A549 (cell line): ENCODE measurements around the gene MBLAC1. TPM values are rescaled to one million over a fixed set of nuclear protein-coding genes. Genes with fewer than 3 reads are reported as not detected.

Experiments used
- ATAC-seq, 2 experiments: fragments of 200-7000 bp in 1 of 2; fragments of >200 bp in 1 of 2; cut with Nextera tagmentation in 1 of 2; cut with Tn5 transposase in 1 of 2; 3 replicates each; pipeline versions ENCODE4 v1.8.0 to v1.9.1; 2018 to 2020; ENCODE audit warnings: mild to moderate bottlenecking in 1 of 2, moderate library complexity in 1 of 2
- CTCF ChIA-PET: fragments of 300-600 bp; sonication (Branson Sonifier 250); formaldehyde crosslinking; extraction: SDS; loops from one replicate; lab custom pipeline; 2021; ENCODE audit warnings: antibody characterized with exemption, inconsistent platforms; lab: Yijun Ruan, JAX
- POLR2A ChIA-PET: fragments of 350-600 bp; formaldehyde crosslinking; extraction: SDS; loops from one replicate; lab custom pipeline; 2021; ENCODE audit warnings: antibody characterized with exemption, inconsistent platforms; lab: Yijun Ruan, JAX
- DNase-seq, 2 experiments: peaks; one replicate each; pipeline versions ENCODE4 v3.0.0 to v3.0.0-alpha.2; 2011 to 2016; ENCODE audit warnings: low read depth in 1 of 2, low spot score in 1 of 2
- FAIRE-seq: peaks from 2 replicates; lab custom pipeline; 2011; peaks lifted over from hg19 to GRCh38; lab: Jason Lieb, UNC
- H3K27ac ChIP-seq, 2 experiments: fragments of >200 bp; sonication (Bioruptor Twin); formaldehyde crosslinking; 3 replicates each; pipeline ENCODE4 v1.5.1; 2016 to 2017
- H3K4me1 ChIP-seq: fragments of >200 bp; sonication (Bioruptor Twin); formaldehyde crosslinking; 3 replicates; pipeline ENCODE4 v1.6.1; 2016
- H3K4me2 ChIP-seq: fragments of >200 bp; sonication (Bioruptor Twin); formaldehyde crosslinking; 3 replicates; pipeline ENCODE4 v1.6.1; 2016
- H3K4me3 ChIP-seq: fragments of >200 bp; sonication (Bioruptor Twin); formaldehyde crosslinking; 3 replicates; pipeline ENCODE4 v1.5.1; 2016
- H3K9me3 ChIP-seq: fragments of >200 bp; sonication (Bioruptor Twin); formaldehyde crosslinking; 3 replicates; pipeline ENCODE4 v1.6.1; 2016
- CBX2 ChIP-seq: fragments of 200-600 bp; sonication (generic); IDR thresholded peaks from 2 replicates; pipeline ENCODE4 v1.6.1; 2016; ENCODE audit warnings: low read depth, mild to moderate bottlenecking, borderline replicate concordance
- CBX8 ChIP-seq: fragments of 200-600 bp; sonication (generic); IDR thresholded peaks from 2 replicates; pipeline ENCODE4 v1.6.1; 2016
- CEBPB ChIP-seq, 2 experiments: fragments of >200 bp in 1 of 2; sonication (Bioruptor Twin) in 1 of 2; formaldehyde crosslinking in 1 of 2; IDR thresholded peaks; 2 replicates each; pipeline ENCODE4 v1.6.1; 2012 to 2016
- EHMT2 ChIP-seq: fragments of 200-600 bp; sonication (generic); IDR thresholded peaks from 2 replicates; pipeline ENCODE4 v1.6.1; 2016; ENCODE audit warnings: antibody characterized with exemption, low read depth, mild to moderate bottlenecking, moderate library complexity
- EP300 ChIP-seq, 2 experiments: fragments of >200 bp; sonication (Bioruptor Twin); formaldehyde crosslinking; IDR thresholded peaks; 2 replicates in 1 of 2; 3 replicates in 1 of 2; pipeline ENCODE4 v1.6.1; 2016 to 2017
- ESRRA ChIP-seq: fragments of 150-350 bp; IDR thresholded peaks from 2 replicates; pipeline ENCODE4 v1.6.1; 2014; ENCODE audit warnings: mild to moderate bottlenecking, low read length, borderline replicate concordance
- FOSB ChIP-seq: fragments of 250-450 bp; sonication (Bioruptor Pico); IDR thresholded peaks from 2 replicates; pipeline ENCODE4 v1.5.0; 2020; ENCODE audit warnings: mild to moderate bottlenecking, moderate library complexity
- FOXS1 ChIP-seq: fragments of 250-450 bp; sonication (Bioruptor Pico); IDR thresholded peaks from 2 replicates; pipeline ENCODE4 v1.5.0; 2020; ENCODE audit warnings: mild to moderate bottlenecking, moderate library complexity
- HEYL ChIP-seq: fragments of 250-450 bp; sonication (Bioruptor Pico); IDR thresholded peaks from 2 replicates; pipeline ENCODE4 v1.8.0; 2021; ENCODE audit warnings: mild to moderate bottlenecking, moderate library complexity
- HOXA7 ChIP-seq: fragments of 250-450 bp; sonication (Bioruptor Pico); IDR thresholded peaks from 2 replicates; pipeline ENCODE4 v1.5.0; 2020; ENCODE audit warnings: mild to moderate bottlenecking, moderate library complexity
- HOXB13 ChIP-seq: fragments of 250-450 bp; sonication (Bioruptor Pico); IDR thresholded peaks from 2 replicates; pipeline ENCODE4 v1.5.0; 2020; ENCODE audit warnings: low read depth, mild to moderate bottlenecking, moderate library complexity
- HOXB5 ChIP-seq: fragments of 250-450 bp; sonication (Bioruptor Pico); IDR thresholded peaks from 2 replicates; pipeline ENCODE4 v1.5.0; 2020; ENCODE audit warnings: mild to moderate bottlenecking, moderate library complexity
- JUN ChIP-seq, 2 experiments: fragments of >200 bp; sonication (Bioruptor Twin); formaldehyde crosslinking; IDR thresholded peaks; 2 replicates in 1 of 2; 3 replicates in 1 of 2; pipeline ENCODE4 v1.6.1; 2016 to 2017
- JUNB ChIP-seq: fragments of >200 bp; sonication (Bioruptor Twin); formaldehyde crosslinking; IDR thresholded peaks from 2 replicates; pipeline ENCODE4 v1.6.1; 2016
- KDM5A ChIP-seq: fragments of 200-600 bp; sonication (generic); IDR thresholded peaks from 2 replicates; pipeline ENCODE4 v1.6.1; 2016; ENCODE audit warnings: antibody characterized with exemption, mild to moderate bottlenecking
- MAFK ChIP-seq: fragments of 450-650 bp; IDR thresholded peaks from 2 replicates; pipeline ENCODE4 v1.6.1; 2014; ENCODE audit not compliant: partially characterized antibody
- MAZ ChIP-seq: fragments of 150-350 bp; IDR thresholded peaks from 2 replicates; pipeline ENCODE4 v1.6.1; 2014; ENCODE audit warnings: antibody characterized with exemption, low read depth, low read length, borderline replicate concordance
- MYC ChIP-seq: IDR thresholded peaks from 2 replicates; pipeline ENCODE4 v1.6.1; 2012; ENCODE audit warnings: mild to moderate bottlenecking, inconsistent platforms, low read length, improper control_type of control experiment, borderline replicate concordance
- NPAS2 ChIP-seq: fragments of 250-450 bp; sonication (Bioruptor Pico); IDR thresholded peaks from 2 replicates; pipeline ENCODE4 v1.8.0; 2022; ENCODE audit warnings: mild to moderate bottlenecking, moderate library complexity, borderline replicate concordance
- NR3C1 ChIP-seq: fragments of >200 bp; sonication (Bioruptor Twin); formaldehyde crosslinking; IDR thresholded peaks from 3 replicates; pipeline ENCODE4 v1.6.1; 2017
- PHF8 ChIP-seq: fragments of 200-600 bp; sonication (generic); IDR thresholded peaks from 2 replicates; pipeline ENCODE4 v1.6.1; 2016; ENCODE audit warnings: low read depth, mild to moderate bottlenecking, antibody characterized with exemption, moderate library complexity, borderline replicate concordance
- POLR2A ChIP-seq: IDR thresholded peaks from 2 replicates; pipeline ENCODE4 v1.6.1; 2012; ENCODE audit warnings: mild to moderate bottlenecking, low read length
- RFX5 ChIP-seq: fragments of 450-650 bp; IDR thresholded peaks from 2 replicates; pipeline ENCODE4 v1.7.1; 2014; ENCODE audit warnings: antibody characterized with exemption, mild to moderate bottlenecking, moderate library complexity
- RNF2 ChIP-seq: fragments of 200-600 bp; sonication (generic); IDR thresholded peaks from 2 replicates; pipeline ENCODE4 v1.6.1; 2016; ENCODE audit warnings: low read depth, mild to moderate bottlenecking, antibody characterized with exemption, moderate library complexity, borderline replicate concordance
- TFCP2L1 ChIP-seq: fragments of 250-450 bp; sonication (Bioruptor Pico); IDR thresholded peaks from 2 replicates; pipeline ENCODE4 v1.5.0; 2021; ENCODE audit warnings: mild to moderate bottlenecking
- TP53 ChIP-seq: fragments of 250-450 bp; sonication (Bioruptor Pico); IDR thresholded peaks from 2 replicates; pipeline ENCODE4 v1.5.0; 2021; ENCODE audit warnings: mild to moderate bottlenecking, moderate library complexity
- ZC3H11A ChIP-seq: fragments of 450-650 bp; IDR thresholded peaks from 2 replicates; pipeline ENCODE4 v1.6.1; 2014; ENCODE audit warnings: antibody characterized with exemption, mild to moderate bottlenecking
- ZFP36 ChIP-seq: fragments of 450-650 bp; IDR thresholded peaks from 2 replicates; pipeline ENCODE4 v1.6.1; 2014; ENCODE audit warnings: borderline replicate concordance; ENCODE audit not compliant: partially characterized antibody
- ZSCAN20 ChIP-seq: fragments of 250-450 bp; sonication (Bioruptor Pico); IDR thresholded peaks from 2 replicates; pipeline ENCODE4 v1.8.0; 2022; ENCODE audit warnings: mild to moderate bottlenecking, moderate library complexity
- WGBS: methylation state at CpG from one replicate; pipeline ENCODE4 v1.1.6; 2017; ENCODE audit errors: missing lambda C conversion rate; 5-methylcytosine and 5-hydroxymethylcytosine counted together
- polyA plus RNA-seq, 4 experiments: library from polyadenylated mRNA; depleted of rRNA in 3 of 4; stranded (reverse); fragments of >200 nt; fragmentation: RNase III in 1 of 4; extraction: RNeasy Plus Mini Kit Qiagen cat#74134 plus additional on column Dnase treatment in 1 of 4; gene quantifications; 2 replicates in 3 of 4; 3 replicates in 1 of 4; pipeline ENCODE4 v1.2.3, GENCODE V29; 2011 to 2017
- TF ChIP-seq, protein P1 (sequence below): IDR thresholded peaks from 2 replicates; pipeline ENCODE4 v1.6.1; 2012; ENCODE audit warnings: low read depth, borderline replicate concordance
- TF ChIP-seq, protein P2 (sequence below): fragments of 250-450 bp; sonication (Bioruptor Pico); IDR thresholded peaks from 2 replicates; pipeline ENCODE4 v1.5.0; 2021; ENCODE audit warnings: mild to moderate bottlenecking, moderate library complexity, borderline replicate concordance
- TF ChIP-seq, protein P3 (sequence below): fragments of >200 bp; sonication (Bioruptor Twin); formaldehyde crosslinking; IDR thresholded peaks from 2 replicates; pipeline ENCODE4 v1.6.1; 2016
- TF ChIP-seq, protein P4 (sequence below): fragments of >200 bp; sonication (Bioruptor Twin); formaldehyde crosslinking; IDR thresholded peaks from 3 replicates; pipeline ENCODE4 v1.5.1; 2016
- TF ChIP-seq, protein P5 (sequence below): fragments of 150-350 bp; IDR thresholded peaks from 2 replicates; pipeline ENCODE4 v1.6.1; 2014; ENCODE audit warnings: low read depth, mild to moderate bottlenecking, low read length
- TF ChIP-seq, protein P6 (sequence below): fragments of >200 bp; sonication (Bioruptor Twin); formaldehyde crosslinking; IDR thresholded peaks from 3 replicates; pipeline ENCODE4 v1.6.1; 2016
- TF ChIP-seq, protein P7 (sequence below): IDR thresholded peaks from 2 replicates; pipeline ENCODE4 v1.6.1; 2012

Gene MBLAC1
- polyA plus RNA-seq, 2 of the 4 experiments (the other 2 are of a cell fraction), result 0.63 to 2.6 TPM

DNA sequence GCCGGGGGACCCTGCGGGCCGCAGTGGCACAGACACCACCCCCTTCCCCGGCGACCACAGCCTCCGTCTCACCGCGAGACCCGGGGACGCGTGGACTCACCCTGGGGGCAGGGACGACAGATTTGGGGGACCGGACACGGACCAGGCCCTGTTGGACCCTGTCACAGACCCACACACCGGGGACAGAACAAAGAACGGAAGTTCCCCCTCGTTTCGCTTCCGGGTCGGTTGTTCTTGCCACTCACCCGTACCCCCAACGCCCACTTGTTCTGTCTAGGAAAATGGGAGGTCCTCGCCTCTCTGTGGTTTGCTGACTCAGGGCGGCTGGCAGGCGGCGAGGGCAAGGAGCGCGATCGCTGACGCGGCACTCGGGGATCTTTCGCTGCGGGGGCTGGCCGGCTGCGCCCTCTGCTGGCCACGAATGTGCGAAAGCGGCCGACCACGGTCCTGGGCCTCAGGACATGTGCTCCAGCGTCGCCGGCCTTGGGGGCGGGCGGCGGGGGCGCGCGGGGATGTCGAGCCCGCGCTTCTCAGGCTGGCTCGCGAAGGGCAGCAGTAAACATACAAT, 45.1 kb upstream of the MBLAC1 start, which contains the start of gene ZNF3:
ZNF3 (minus strand) TSS at position 189 of the 568 bp plus-strand sequence. CDS start 4,366 bp downstream, outside the sequence.
- FAIRE-seq, result no peak
- peak within 1 kb of the TSS; percentile 98 for H3K4me3 ChIP-seq
- TF ChIP-seq, protein P1, sequence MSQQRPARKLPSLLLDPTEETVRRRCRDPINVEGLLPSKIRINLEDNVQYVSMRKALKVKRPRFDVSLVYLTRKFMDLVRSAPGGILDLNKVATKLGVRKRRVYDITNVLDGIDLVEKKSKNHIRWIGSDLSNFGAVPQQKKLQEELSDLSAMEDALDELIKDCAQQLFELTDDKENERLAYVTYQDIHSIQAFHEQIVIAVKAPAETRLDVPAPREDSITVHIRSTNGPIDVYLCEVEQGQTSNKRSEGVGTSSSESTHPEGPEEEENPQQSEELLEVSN, result peak; percentile 95
- 0 out of 2 replicates have a peak, but pooled peaks have one; percentile 73 for TF ChIP-seq TFCP2L1 (CRISPR knock-in tag)
- no peak for TF ChIP-seq ZFP36
- peak; percentile 69 for TF ChIP-seq MAZ
- no peak for TF ChIP-seq ESRRA
- TF ChIP-seq RFX5, result no peak
- TF ChIP-seq NPAS2 (CRISPR knock-in tag), result no peak
- TF ChIP-seq, protein P2, sequence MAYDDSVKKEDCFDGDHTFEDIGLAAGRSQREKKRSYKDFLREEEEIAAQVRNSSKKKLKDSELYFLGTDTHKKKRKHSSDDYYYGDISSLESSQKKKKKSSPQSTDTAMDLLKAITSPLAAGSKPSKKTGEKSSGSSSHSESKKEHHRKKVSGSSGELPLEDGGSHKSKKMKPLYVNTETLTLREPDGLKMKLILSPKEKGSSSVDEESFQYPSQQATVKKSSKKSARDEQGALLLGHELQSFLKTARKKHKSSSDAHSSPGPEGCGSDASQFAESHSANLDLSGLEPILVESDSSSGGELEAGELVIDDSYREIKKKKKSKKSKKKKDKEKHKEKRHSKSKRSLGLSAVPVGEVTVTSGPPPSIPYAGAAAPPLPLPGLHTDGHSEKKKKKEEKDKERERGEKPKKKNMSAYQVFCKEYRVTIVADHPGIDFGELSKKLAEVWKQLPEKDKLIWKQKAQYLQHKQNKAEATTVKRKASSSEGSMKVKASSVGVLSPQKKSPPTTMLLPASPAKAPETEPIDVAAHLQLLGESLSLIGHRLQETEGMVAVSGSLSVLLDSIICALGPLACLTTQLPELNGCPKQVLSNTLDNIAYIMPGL (CRISPR knock-in tag), result no peak
- no peak for TF ChIP-seq HOXA7 (CRISPR knock-in tag)
- TF ChIP-seq JUN (IDR thresholded peaks at IDR 0.05), result peak; percentile 63 to 93; a peak in 3 of 5 replicates
- no peak for TF ChIP-seq CBX2
- TF ChIP-seq KDM5A, result peak; percentile 73; the same call in 1 of the 2 replicates
- peak; percentile 69 for TF ChIP-seq POLR2A
- TF ChIP-seq HOXB5 (CRISPR knock-in tag), result 0 out of 2 replicates have a peak, but pooled peaks have one; percentile 20
- TF ChIP-seq HOXB13 (CRISPR knock-in tag), result 0 out of 2 replicates have a peak, but pooled peaks have one; percentile 49
- TF ChIP-seq NR3C1, result no peak
- TF ChIP-seq CBX8, result no peak
- TF ChIP-seq, protein P3, sequence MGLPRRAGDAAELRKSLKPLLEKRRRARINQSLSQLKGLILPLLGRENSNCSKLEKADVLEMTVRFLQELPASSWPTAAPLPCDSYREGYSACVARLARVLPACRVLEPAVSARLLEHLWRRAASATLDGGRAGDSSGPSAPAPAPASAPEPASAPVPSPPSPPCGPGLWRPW, result no peak
- TF ChIP-seq, protein P4, sequence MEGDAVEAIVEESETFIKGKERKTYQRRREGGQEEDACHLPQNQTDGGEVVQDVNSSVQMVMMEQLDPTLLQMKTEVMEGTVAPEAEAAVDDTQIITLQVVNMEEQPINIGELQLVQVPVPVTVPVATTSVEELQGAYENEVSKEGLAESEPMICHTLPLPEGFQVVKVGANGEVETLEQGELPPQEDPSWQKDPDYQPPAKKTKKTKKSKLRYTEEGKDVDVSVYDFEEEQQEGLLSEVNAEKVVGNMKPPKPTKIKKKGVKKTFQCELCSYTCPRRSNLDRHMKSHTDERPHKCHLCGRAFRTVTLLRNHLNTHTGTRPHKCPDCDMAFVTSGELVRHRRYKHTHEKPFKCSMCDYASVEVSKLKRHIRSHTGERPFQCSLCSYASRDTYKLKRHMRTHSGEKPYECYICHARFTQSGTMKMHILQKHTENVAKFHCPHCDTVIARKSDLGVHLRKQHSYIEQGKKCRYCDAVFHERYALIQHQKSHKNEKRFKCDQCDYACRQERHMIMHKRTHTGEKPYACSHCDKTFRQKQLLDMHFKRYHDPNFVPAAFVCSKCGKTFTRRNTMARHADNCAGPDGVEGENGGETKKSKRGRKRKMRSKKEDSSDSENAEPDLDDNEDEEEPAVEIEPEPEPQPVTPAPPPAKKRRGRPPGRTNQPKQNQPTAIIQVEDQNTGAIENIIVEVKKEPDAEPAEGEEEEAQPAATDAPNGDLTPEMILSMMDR, result peak; percentile 95
- TF ChIP-seq CEBPB (IDR thresholded peaks at IDR 0.05), result peak in 1 of 2 experiments; percentile 44; a peak in 1 of 4 replicates
- TF ChIP-seq FOSB, result no peak
- TF ChIP-seq ZSCAN20 (CRISPR knock-in tag), result no peak
- TF ChIP-seq EHMT2, result no peak
- no peak for TF ChIP-seq FOXS1 (CRISPR knock-in tag)
- no peak for TF ChIP-seq EP300 (IDR thresholded peaks at IDR 0.05)
- TF ChIP-seq, protein P5, sequence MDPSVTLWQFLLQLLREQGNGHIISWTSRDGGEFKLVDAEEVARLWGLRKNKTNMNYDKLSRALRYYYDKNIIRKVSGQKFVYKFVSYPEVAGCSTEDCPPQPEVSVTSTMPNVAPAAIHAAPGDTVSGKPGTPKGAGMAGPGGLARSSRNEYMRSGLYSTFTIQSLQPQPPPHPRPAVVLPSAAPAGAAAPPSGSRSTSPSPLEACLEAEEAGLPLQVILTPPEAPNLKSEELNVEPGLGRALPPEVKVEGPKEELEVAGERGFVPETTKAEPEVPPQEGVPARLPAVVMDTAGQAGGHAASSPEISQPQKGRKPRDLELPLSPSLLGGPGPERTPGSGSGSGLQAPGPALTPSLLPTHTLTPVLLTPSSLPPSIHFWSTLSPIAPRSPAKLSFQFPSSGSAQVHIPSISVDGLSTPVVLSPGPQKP, result no peak
- TF ChIP-seq, protein P6, sequence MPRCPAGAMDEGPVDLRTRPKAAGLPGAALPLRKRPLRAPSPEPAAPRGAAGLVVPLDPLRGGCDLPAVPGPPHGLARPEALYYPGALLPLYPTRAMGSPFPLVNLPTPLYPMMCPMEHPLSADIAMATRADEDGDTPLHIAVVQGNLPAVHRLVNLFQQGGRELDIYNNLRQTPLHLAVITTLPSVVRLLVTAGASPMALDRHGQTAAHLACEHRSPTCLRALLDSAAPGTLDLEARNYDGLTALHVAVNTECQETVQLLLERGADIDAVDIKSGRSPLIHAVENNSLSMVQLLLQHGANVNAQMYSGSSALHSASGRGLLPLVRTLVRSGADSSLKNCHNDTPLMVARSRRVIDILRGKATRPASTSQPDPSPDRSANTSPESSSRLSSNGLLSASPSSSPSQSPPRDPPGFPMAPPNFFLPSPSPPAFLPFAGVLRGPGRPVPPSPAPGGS, result peak; percentile 83
- TF ChIP-seq PHF8, result peak; percentile 97
- TF ChIP-seq HEYL (CRISPR knock-in tag), result no peak
- no peak for TF ChIP-seq JUNB
- TF ChIP-seq, protein P7, sequence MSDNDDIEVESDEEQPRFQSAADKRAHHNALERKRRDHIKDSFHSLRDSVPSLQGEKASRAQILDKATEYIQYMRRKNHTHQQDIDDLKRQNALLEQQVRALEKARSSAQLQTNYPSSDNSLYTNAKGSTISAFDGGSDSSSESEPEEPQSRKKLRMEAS, result peak; percentile 99
- no peak for TF ChIP-seq TP53 (CRISPR knock-in tag)
- no peak for TF ChIP-seq ZC3H11A
- peak; percentile 95 for TF ChIP-seq MYC
- TF ChIP-seq RNF2, result no peak
- TF ChIP-seq MAFK, result peak; percentile 100

More for the DNA sequence above, 45.1 kb upstream of the MBLAC1 start, which contains the start of gene ZNF3:
- ATAC-seq, result peak; percentile 94 to 96
- peaks cover 21% of the 10 kb centered on the region for H3K9me3 ChIP-seq
- peaks cover 7% of the 10 kb centered on the region; the same call in 1 of the 3 replicates for H3K4me1 ChIP-seq
- peak within 1 kb of the TSS; percentile 81 for H3K4me2 ChIP-seq
- H3K27ac ChIP-seq, result peak within 1 kb of the TSS; percentile 88 to 90
- WGBS, result 2% methylated on average over 32 of the region's 55 CpGs
- ChIA-PET CTCF (interaction anchor here (0.7 to 2.3 kb wide), 12 partner anchors 8 to 450 kb away, joined by 3 to 14 read pairs (median 4); no protein-coding TSS in a partner anchor), POLR2A (no interaction called here)
- peak; percentile 91 to 99 for DNase-seq
